SK-N-SH treated with all-trans-retinoic acid at 6 μM for 48 hours (cell line): Measurements from ENCODE around the gene IFT122.

Experiments
- ATAC-seq: fragments of 200-7000 bp; cut with Tn5 transposase; 3 replicates; pipeline ENCODE4 v1.9.1; 2020; ENCODE audit warnings: mild to moderate bottlenecking, moderate library complexity
- ARNTL ChIP-seq: fragments of 450-650 bp; formaldehyde crosslinking; IDR thresholded peaks from 2 replicates; pipeline ENCODE4 v1.5.0; 2020; ENCODE audit warnings: low read depth, mild to moderate bottlenecking, moderate library complexity, borderline replicate concordance
- BACH2 ChIP-seq: fragments of 250-450 bp; sonication (Bioruptor Pico); IDR thresholded peaks from 2 replicates; pipeline ENCODE4 v1.9.0; 2021; ENCODE audit warnings: mild to moderate bottlenecking, borderline replicate concordance
- CSDC2 ChIP-seq: fragments of 250-450 bp; sonication (Bioruptor Pico); IDR thresholded peaks from 2 replicates; pipeline ENCODE4 v1.5.0; 2020; ENCODE audit warnings: mild to moderate bottlenecking, moderate library complexity
- ESRRG ChIP-seq: fragments of 250-450 bp; sonication (Bioruptor Pico); IDR thresholded peaks from 2 replicates; pipeline ENCODE4 v1.6.1; 2021; ENCODE audit warnings: mild to moderate bottlenecking
- ISL1 ChIP-seq: fragments of 250-450 bp; sonication (Bioruptor Pico); IDR thresholded peaks from 2 replicates; pipeline ENCODE4 v2.1.2; 2022; ENCODE audit warnings: mild to moderate bottlenecking, moderate library complexity
- PPARA ChIP-seq: fragments of 250-450 bp; sonication (Bioruptor Pico); IDR thresholded peaks from 2 replicates; pipeline ENCODE4 v1.5.0; 2020; ENCODE audit warnings: mild to moderate bottlenecking, borderline replicate concordance
- RARB ChIP-seq: fragments of 250-450 bp; sonication (Bioruptor Pico); IDR thresholded peaks from 2 replicates; pipeline ENCODE4 v1.8.0; 2021; ENCODE audit warnings: mild to moderate bottlenecking, moderate library complexity
- SNAI2 ChIP-seq: fragments of 250-450 bp; sonication (Bioruptor Pico); IDR thresholded peaks from 2 replicates; pipeline ENCODE4 v1.5.0; 2020; ENCODE audit warnings: mild to moderate bottlenecking, moderate library complexity
- TCF4 ChIP-seq: fragments of 250-450 bp; sonication (Bioruptor Pico); IDR thresholded peaks from 2 replicates; pipeline ENCODE4 v1.8.0; 2021; ENCODE audit warnings: mild to moderate bottlenecking, moderate library complexity, borderline replicate concordance
- ZC3H10 ChIP-seq: fragments of 250-450 bp; sonication (Bioruptor Pico); IDR thresholded peaks from 2 replicates; pipeline ENCODE4 v1.5.1; 2021; ENCODE audit warnings: mild to moderate bottlenecking, moderate library complexity
- ZFP3 ChIP-seq: fragments of 250-450 bp; sonication (Bioruptor Pico); IDR thresholded peaks from 2 replicates; pipeline ENCODE4 v1.5.0; 2020; ENCODE audit warnings: mild to moderate bottlenecking, moderate library complexity
- ZFP30 ChIP-seq: fragments of 450-650 bp; formaldehyde crosslinking; IDR thresholded peaks from 2 replicates; pipeline ENCODE4 v1.5.0; 2022; ENCODE audit warnings: mild to moderate bottlenecking, moderate library complexity
- ZNF70 ChIP-seq: fragments of 450-650 bp; formaldehyde crosslinking; IDR thresholded peaks from 2 replicates; pipeline ENCODE4 v1.5.0; 2020; ENCODE audit warnings: mild to moderate bottlenecking, moderate library complexity
- TF ChIP-seq, protein P1 (sequence below): fragments of 250-450 bp; sonication (Bioruptor Pico); IDR thresholded peaks from 2 replicates; pipeline ENCODE4 v1.5.1; 2020; ENCODE audit warnings: low read depth, mild to moderate bottlenecking, moderate library complexity
- TF ChIP-seq, protein P2 (sequence below): fragments of 250-450 bp; sonication (Bioruptor Pico); IDR thresholded peaks from 2 replicates; pipeline ENCODE4 v1.5.0; 2020; ENCODE audit warnings: mild to moderate bottlenecking, moderate library complexity
- TF ChIP-seq, protein P3 (sequence below): fragments of 250-450 bp; sonication (Bioruptor Pico); IDR thresholded peaks from 2 replicates; pipeline ENCODE4 v1.8.0; 2020; ENCODE audit warnings: mild to moderate bottlenecking, moderate library complexity, borderline replicate concordance
- TF ChIP-seq, protein P4 (sequence below): fragments of 250-450 bp; sonication (Bioruptor Pico); IDR thresholded peaks from 2 replicates; pipeline ENCODE4 v1.5.1; 2021; ENCODE audit warnings: mild to moderate bottlenecking, moderate library complexity

IFT122 gene

DNA sequence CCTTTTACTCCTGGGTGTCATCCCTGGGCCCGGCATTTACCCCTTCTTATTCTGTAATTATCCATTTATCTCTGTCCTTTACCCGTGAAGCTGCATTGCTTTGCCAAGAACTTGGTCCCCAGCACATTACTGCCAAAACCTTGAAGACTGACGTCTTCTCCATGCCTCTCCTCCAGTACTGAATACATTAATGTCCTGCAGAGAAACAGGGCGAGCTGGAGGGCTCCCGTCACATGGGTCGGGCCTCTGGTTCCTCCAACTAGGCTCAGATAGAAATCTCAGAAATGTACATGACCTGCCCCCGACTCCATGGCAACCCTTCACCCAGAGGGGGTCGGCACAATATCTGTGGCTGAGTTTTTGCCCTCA is 12.0 kb upstream of the IFT122 start:
- TF ChIP-seq ISL1 (no peak), ARNTL (CRISPR knock-in tag) (no peak), ZFP3 (CRISPR knock-in tag) (no peak), ZFP30 (no peak), BACH2 (CRISPR knock-in tag) (no peak), ZC3H10 (CRISPR knock-in tag) (no peak), CSDC2 (CRISPR knock-in tag) (no peak), SNAI2 (no peak), PPARA (CRISPR knock-in tag) (no peak), TCF4 (CRISPR knock-in tag) (no peak)
- TF ChIP-seq, protein P1, sequence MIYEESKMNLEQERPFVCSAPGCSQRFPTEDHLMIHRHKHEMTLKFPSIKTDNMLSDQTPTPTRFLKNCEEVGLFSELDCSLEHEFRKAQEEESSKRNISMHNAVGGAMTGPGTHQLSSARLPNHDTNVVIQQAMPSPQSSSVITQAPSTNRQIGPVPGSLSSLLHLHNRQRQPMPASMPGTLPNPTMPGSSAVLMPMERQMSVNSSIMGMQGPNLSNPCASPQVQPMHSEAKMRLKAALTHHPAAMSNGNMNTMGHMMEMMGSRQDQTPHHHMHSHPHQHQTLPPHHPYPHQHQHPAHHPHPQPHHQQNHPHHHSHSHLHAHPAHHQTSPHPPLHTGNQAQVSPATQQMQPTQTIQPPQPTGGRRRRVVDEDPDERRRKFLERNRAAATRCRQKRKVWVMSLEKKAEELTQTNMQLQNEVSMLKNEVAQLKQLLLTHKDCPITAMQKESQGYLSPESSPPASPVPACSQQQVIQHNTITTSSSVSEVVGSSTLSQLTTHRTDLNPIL, result no peak
- TF ChIP-seq, protein P2, sequence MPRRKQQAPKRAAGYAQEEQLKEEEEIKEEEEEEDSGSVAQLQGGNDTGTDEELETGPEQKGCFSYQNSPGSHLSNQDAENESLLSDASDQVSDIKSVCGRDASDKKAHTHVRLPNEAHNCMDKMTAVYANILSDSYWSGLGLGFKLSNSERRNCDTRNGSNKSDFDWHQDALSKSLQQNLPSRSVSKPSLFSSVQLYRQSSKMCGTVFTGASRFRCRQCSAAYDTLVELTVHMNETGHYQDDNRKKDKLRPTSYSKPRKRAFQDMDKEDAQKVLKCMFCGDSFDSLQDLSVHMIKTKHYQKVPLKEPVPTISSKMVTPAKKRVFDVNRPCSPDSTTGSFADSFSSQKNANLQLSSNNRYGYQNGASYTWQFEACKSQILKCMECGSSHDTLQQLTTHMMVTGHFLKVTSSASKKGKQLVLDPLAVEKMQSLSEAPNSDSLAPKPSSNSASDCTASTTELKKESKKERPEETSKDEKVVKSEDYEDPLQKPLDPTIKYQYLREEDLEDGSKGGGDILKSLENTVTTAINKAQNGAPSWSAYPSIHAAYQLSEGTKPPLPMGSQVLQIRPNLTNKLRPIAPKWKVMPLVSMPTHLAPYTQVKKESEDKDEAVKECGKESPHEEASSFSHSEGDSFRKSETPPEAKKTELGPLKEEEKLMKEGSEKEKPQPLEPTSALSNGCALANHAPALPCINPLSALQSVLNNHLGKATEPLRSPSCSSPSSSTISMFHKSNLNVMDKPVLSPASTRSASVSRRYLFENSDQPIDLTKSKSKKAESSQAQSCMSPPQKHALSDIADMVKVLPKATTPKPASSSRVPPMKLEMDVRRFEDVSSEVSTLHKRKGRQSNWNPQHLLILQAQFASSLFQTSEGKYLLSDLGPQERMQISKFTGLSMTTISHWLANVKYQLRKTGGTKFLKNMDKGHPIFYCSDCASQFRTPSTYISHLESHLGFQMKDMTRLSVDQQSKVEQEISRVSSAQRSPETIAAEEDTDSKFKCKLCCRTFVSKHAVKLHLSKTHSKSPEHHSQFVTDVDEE (CRISPR knock-in tag), result no peak
- TF ChIP-seq, protein P3, sequence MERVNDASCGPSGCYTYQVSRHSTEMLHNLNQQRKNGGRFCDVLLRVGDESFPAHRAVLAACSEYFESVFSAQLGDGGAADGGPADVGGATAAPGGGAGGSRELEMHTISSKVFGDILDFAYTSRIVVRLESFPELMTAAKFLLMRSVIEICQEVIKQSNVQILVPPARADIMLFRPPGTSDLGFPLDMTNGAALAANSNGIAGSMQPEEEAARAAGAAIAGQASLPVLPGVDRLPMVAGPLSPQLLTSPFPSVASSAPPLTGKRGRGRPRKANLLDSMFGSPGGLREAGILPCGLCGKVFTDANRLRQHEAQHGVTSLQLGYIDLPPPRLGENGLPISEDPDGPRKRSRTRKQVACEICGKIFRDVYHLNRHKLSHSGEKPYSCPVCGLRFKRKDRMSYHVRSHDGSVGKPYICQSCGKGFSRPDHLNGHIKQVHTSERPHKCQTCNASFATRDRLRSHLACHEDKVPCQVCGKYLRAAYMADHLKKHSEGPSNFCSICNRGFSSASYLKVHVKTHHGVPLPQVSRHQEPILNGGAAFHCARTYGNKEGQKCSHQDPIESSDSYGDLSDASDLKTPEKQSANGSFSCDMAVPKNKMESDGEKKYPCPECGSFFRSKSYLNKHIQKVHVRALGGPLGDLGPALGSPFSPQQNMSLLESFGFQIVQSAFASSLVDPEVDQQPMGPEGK (CRISPR knock-in tag), result no peak
- TF ChIP-seq, protein P4, sequence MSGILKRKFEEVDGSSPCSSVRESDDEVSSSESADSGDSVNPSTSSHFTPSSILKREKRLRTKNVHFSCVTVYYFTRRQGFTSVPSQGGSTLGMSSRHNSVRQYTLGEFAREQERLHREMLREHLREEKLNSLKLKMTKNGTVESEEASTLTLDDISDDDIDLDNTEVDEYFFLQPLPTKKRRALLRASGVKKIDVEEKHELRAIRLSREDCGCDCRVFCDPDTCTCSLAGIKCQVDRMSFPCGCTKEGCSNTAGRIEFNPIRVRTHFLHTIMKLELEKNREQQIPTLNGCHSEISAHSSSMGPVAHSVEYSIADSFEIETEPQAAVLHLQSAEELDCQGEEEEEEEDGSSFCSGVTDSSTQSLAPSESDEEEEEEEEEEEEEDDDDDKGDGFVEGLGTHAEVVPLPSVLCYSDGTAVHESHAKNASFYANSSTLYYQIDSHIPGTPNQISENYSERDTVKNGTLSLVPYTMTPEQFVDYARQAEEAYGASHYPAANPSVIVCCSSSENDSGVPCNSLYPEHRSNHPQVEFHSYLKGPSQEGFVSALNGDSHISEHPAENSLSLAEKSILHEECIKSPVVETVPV (CRISPR knock-in tag), result no peak
- ATAC-seq, result peak; percentile 52

DNA sequence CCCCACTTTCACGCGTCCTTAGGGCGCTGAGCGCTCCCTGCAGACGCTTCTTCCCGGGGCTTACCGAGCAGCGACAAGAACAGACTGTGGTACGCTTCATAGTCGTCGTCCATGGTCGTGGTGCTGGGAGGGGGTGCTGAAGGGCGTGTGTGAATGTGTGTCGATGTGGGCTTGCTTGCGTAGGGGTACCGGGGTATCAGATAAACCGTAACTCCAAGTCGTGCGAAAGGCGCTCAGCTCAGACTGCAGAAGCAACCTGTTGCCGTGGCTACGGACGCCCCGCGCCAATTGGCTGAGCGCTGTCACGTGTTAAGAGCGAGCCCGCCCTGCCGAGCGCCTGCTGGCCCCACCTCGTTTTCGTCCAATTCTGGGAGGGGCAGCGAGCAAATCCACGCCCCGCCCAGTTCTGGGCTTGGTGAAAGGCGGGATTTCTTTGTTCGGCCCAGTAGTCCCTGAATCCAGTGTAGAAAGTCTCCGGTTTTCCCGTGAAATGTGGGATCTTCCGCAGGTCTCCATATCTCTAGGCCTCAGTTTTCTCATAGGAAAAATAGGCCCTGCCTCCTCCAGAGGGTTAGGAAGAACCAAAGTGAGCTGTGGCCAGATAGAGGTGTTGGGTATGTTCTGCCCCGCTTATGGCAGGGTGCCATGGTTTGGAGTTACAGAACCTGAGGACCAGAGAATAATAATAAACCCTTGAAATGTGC is 11.5 kb upstream of the IFT122 start, which contains the start of gene EFCAB12:
EFCAB12 (minus strand) TSS at position 261 of the 704 bp plus-strand sequence; CDS start at position 113, 148 bp downstream.
- TF ChIP-seq, protein P4 (CRISPR knock-in tag), result no peak
- no peak for TF ChIP-seq RARB
- no peak for TF ChIP-seq CSDC2 (CRISPR knock-in tag)
- TF ChIP-seq, protein P1, result no peak
- TF ChIP-seq ZNF70, result no peak
- no peak for TF ChIP-seq ISL1
- no peak for TF ChIP-seq BACH2 (CRISPR knock-in tag)
- TF ChIP-seq ZFP30, result no peak
- TF ChIP-seq ESRRG (CRISPR knock-in tag), result no peak
- TF ChIP-seq SNAI2, result no peak
- TF ChIP-seq, protein P2 (CRISPR knock-in tag), result no peak
- peak; percentile 99 for ATAC-seq
